SHP77 treated with DMSO at 0.1 percent for 48 hours (cell line): ENCODE data around the gene CASP3.

ENCODE experiments used
- DNase-seq: peaks from one replicate; lab custom pipeline; 2025; lab: John Stamatoyannopoulos, UW

CASP3 gene

GRCh38 chr4:184649026-184649970 lies at the start of gene CASP3, which contains the start of gene PRIMPOL:
Gene CASP3, minus strand, starts transcription at chr4:184649447. Its CDS starts 10,994 bp downstream, at chr4:184638453.
Gene PRIMPOL, plus strand, starts transcription at chr4:184649738. Its CDS starts 7,403 bp downstream, at chr4:184657141.
- DNase-seq, result peak; percentile 37

DNA sequence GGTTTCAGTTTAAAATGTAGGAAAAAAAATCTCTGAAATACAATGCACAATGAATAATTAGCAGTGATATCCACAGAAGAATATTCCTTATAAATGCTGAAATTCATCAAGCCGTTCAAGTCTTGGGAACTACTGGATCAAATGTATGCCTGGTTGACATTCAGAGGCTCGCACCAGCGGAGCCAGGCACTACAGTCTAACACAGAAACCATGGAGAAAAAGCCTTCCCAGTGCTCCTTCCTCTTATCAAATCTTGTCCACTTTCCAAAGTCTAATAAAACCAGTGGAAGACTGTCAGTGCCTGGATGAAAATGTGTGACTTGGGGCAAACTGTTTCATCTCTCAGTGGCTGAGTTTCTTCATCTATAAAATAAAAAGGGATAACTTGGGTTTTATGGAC lies 48.7 kb upstream of the CASP3 start:
- DNase-seq, result no peak

DNA sequence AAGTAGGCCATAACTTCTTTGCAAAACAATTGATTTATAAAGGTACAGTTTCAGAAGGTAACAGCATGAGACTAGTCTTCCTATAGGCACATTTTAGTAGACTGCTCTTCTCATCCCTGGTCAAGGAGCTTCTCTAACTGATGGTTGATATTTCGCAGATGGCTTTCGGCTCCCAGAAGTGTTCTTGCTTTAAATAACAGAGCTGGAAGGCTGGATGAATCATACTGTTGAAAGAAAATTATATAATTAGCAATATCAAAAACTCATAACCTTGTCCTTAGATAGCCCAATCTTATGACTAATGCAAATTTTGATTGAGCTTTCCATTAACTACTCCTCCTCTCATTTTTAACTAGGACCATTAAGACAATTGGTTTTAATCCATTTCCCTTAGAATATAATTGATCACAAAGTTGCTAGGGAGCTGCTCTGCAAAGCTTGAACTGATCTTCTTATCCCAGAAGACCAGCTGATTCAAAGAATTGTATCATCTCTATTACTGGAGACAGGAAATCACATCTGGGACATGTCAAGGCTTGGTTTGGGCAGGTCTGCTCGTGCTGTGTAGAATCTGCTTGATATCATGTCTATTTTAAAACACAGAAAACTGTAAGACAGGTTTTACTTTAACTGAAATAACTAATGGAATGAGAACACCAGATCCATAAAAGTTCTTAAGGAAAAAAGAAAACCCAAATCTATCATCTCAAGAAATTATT lies 46.1 kb upstream of the CASP3 start:
- no peak for DNase-seq

DNA sequence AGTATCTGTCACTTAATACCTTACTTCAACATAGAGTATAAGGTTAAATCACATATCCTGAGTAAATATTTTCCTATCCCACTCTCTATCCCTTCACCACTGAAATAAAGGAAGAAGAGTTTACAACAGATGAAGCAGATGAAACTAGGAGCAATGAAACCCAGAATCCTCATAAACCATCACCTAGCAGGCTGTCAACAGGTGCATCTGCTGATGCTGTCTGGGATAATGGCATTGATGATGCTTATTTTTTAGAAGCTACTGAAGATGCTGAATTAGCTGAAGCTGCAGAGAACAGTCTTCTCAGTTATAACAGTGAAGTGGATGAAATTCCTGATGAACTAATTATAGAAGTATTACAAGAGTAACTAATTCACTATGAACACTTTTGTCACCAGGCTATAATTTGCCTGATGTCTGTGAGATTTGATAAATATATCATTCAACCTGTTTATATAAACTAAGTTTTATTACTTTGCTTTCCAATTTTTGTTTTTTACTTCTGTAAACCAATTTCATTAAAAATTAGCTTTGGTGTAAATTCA lies 45.2 kb upstream of the CASP3 start:
- no peak for DNase-seq

- DNase-seq, result no peak
Observed at GRCh38 chr4:184693056-184693455, 43.8 kb upstream of the CASP3 start.

GRCh38 chr4:184689681-184690080 lies 40.4 kb upstream of the CASP3 start:
- DNase-seq, result no peak

DNA sequence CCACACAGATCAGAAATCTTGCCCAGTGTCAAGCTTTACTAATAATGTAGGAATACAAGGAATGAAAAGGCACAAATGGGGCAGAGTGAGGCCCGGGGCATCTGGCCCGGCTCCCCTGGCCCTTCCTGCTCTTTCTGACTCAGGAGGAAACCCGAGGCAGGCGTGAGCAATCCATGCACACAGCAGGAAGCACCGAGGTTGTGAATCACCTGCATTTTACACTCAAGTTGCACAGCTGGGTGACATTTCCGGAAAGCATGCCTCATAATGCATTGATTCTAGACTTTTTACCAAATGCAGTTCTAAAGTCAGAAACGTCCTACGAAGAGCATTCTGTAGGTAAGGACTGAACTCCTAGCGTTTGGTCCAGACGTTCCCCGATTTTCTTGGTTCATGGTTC lies 39.2 kb upstream of the CASP3 start:
- DNase-seq, result no peak

DNA sequence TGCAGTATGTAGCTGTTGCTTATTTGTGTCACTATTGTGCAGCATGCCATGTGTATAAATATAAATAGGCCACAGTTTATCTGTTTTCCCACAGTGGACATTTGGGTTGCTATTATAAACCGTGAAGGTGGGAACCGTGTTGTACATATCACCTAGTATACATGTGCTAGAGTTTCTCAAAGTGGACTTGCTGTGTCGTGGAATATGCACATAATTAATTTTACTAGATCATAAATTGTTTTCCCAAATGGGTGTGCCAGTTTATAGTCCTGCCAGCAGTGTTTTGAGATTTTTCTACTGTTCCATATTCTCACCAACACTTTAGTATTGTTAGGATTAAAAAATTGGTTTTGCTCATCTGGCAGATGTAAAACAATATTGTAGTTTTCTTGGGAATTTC lies 38.8 kb upstream of the CASP3 start:
- no peak for DNase-seq

- no peak for DNase-seq
Observed at GRCh38 chr4:184684491-184685189, 35.4 kb upstream of the CASP3 start.

DNA sequence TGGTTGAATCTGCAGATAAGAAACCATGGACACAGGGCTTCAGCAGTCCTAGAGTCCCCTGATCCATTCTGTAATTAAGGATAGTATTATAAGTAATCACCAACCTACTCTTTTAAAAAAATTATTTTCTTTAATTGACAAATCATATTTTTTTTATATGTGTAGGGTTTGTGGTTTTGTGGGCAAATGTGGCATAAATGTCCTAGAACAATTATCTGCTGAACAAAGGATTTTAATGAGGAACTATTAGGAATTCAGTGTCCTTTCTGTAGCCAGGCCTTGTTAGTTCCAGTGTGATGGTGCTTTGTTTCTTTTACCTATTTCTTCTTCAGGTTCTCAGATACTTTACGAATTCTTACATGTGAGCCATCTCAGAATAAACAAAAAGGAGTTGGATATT lies 32.7 kb upstream of the CASP3 start:
- DNase-seq, result no peak

DNA sequence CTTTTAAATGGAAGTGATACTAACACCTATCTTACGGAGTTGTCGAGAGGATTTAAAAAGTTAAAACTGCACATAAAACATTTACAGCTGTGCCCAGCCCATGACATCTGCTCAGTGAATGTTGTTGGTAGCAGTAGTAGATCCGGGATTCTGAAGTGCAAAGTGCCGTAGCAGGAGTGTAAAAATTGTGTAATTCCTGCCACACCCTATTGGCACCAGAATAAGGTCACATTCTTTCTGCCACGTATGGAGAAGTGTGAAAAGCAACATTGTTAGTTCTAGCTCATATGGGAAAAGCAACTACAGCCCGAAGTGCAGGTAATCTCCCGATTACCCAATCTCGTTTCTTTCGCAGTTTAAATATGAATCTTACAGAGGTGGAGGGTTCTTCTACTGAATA lies 31.5 kb upstream of the CASP3 start:
- DNase-seq, result no peak

DNA sequence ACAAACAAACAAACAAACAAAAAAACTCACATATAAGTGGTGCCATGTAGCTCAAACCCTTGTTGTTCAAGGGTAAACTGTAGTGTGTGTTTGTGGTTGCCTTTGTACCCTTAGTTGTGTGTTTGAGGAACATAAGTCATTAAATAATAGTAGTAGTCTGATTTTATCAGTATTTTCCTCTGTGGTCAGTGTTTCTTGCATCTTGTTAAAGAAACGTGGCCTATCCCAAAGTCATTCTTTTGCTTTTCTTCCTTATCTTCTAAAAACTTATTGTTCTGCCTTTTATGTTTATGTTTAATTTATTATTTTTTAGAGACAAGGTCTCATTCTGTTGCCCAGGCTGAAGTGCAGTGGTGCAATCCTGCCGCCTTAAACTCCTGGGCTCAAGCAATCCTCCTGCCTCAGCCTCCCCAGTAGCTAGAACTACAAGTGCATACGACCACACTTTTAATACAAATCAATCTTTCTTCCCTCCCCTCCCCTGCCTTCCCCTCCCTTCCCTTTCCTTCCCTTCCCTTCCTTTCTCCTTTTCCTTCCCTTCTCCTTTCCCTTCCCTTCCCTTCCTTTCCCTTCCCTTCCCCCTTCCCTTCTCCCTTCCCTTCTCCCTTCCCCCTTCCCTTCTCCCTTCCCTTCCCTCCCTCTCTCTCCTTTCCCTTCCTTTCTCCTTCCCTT lies 26.7 kb upstream of the CASP3 start:
- DNase-seq, result no peak

DNA sequence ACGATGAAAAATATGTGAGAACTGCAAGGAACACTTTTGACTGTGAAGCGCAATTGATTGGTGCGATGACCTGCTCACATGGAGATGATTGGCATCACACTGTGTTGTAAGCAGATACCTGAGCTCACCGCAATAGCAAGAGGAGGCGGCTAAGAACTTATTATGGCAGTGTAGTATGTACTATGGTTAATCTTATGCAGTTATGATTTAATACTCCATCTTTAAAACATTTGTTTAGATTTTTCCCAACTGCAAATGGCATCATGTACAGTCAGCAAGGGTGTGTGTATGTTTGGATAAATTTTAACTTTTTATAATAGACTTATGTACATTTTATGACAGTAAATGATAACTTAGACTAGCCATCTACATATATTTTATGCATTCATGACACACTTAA lies 25.8 kb upstream of the CASP3 start:
- no peak for DNase-seq

- no peak for DNase-seq
Observed at GRCh38 chr4:184674011-184674410, 24.8 kb upstream of the CASP3 start.

GRCh38 chr4:184672741-184673140 lies 23.5 kb upstream of the CASP3 start:
- DNase-seq, result no peak

GRCh38 chr4:184671101-184671500 lies 21.9 kb upstream of the CASP3 start:
- no peak for DNase-seq

DNA sequence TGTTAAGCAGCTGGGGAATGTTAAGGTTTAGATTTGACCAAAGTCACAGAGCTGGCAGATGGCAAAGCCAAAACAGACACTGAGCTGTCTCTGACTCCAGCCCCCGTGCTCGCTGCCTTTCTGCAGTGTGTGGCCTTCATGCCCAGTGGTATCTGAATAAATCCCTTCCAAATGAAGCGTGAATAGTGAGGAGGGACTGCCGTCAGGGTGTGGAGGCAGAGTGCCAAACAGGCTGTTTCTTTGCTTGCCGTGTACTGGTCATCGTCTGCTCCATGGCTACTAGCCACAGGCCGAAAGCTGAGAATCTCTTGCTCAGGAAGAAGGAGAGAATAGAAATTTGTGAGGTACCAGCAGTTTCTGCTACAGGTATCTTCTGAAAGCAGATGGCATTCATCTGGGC lies 20.0 kb upstream of the CASP3 start:
- no peak for DNase-seq

DNA sequence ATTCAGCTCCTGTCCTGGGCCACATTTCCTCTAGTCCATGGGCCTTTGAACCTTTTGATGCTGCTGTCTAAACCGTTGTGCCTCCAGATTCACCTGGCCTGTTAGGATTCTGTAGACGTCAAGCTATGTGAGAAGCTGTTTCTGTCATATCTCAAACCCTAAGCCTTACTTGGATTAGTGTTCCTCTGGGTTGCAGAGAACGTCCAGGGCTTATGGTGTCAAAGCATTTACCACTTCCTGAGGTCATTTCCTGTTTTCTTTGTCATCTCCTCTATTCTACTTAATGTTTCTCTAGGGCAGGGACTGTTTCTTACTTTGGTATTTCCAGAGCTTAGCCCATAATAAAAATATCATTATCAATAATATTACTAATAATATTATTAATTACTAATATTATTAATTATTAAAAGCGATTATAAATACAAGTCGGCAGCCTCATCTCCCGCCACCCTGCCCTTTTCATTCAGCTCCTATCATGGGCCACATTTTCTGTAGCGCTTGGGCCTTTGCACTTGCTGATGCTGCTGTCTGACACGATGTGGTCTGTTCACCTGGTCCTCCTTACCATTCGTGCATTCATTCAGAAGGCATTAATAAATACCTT lies 19.4 kb upstream of the CASP3 start:
- DNase-seq, result no peak

GRCh38 chr4:184668096-184668495 lies 18.8 kb upstream of the CASP3 start:
- DNase-seq, result no peak

DNA sequence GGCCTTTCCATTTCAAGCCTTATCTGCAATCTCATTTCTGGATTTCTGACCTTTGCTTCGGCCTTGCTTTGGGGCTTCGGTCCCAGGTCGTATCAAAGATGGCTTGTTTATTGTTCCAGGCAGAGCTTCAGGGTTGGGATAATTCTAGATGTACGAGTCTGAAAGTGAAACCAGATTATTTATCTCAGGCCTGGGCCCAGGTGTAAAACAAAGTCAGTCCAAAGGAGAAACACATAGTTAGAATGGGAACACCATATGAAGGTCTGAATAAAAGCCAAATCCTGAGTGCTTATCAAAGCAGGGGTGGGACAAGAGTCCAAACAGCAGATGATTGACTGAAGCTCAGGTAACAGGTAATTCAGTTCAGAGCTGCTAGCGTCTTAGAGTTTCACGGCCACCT lies 17.4 kb upstream of the CASP3 start:
- no peak for DNase-seq
